GM19397 (cell line): ENCODE measurements around the gene ZNF438.
"Not testable (repeated sequence)": the region's sequence is repeated elsewhere in the genome, so short reads cannot be mapped to it uniquely, and the experiment has no call there.

Experiments
- ATAC-seq: cut with Tn5 transposase; IDR thresholded peaks from one replicate; pipeline ENCODE4 v1.9.1; 2021; ENCODE audit warnings: mild to moderate bottlenecking, moderate library complexity; ENCODE audit not compliant: unreplicated experiment

Gene ZNF438

DNA sequence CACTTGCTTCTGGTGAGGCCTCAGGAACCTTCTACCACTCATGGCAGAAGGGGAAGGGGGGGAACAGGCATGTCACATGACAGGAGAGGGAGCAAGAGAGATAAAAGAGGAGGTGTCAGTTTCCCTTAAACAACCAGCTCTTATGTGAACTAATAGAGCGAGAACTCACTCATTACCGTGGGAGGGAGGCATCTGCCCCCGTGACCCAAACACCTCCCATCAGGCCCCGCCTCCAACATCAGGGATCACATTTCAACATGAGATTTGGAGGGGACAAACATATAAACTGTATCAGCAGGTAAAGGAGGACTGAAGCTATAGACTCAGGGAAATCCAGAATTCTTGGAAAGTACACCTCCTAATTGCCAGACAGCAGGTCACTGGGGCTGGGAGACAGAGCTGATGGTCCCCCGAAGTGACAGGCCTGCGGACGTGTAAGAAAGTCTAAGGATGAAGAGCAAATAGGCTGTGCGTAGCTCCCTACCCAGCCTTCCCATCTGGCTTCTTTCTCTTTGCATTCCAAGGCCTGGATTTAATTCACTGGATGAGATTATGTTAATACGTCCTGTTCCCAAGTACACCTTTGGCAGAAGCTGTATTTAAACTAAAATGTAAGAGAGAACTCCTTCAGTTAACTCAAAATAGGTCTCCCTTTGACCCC, 215.4 kb downstream of the ZNF438 start:
- no peak for ATAC-seq

DNA sequence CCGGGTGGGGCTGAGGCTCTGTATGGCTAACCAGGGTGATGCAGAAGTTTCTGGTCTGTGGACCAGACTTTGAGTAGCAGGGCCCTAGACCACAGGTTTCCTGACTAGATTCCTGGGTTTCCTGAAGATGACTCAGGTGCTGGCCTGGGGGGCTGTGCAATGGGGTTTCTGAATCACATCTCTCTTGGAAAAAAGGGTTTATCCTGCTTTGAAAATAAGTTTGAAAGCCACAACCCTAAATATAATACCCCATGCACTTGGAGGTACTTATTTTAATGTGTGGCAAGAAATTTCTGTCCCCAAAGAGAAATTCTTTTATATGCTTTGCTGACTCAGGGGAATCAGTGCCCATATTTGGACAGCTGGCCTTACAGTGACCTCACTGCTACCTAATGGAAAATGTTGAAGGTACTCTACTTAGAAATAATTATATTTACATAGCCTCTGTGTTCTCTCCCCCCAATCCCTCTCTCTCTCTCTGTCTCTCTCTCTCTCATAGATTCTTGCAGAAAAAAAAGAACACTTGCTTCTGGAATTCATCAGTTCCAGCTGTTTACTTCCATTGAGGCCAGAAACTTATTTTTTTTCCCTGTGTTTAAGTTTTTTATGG, 217.7 kb downstream of the ZNF438 start:
- no peak for ATAC-seq

DNA sequence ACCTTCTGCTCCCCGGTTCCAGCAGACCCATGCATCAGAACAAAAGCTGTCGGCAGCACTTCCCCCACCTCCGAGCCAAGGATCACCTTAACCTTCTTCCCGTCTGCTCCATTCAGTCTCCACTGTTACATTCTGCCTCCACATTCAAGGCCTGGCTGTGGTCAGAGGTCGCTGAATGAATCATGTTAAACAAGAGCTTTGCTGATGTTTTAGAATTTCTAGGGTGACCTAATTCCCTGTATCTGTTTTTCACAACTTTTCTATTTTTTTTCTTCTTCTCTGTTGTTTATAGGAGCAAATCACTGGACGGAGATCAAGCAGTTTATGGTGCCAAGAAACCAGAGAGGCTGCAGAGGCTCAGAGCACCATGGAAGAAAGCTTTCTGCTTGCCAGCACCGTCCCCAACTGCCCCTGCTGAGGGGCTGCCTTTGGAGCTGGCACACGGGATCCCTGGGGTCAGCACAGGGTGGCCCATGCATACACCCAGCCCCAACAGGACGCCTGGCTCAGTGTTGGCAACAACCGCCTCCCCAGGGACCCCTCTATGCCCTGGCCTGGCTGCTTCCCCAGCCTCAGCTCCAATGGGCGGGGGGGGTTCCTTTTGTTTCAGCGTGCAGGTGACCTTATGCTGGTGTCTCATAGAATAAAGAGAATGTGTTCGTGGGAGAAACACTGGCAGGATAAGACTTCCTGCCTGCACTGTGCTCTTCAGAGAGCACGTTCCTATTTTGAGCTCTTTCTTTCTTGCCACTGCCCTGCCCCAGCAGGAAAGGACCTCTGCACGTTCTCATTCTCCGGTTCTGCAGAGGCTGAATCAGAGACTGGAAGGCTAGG, 219.4 kb downstream of the ZNF438 start:
- no peak for ATAC-seq

DNA sequence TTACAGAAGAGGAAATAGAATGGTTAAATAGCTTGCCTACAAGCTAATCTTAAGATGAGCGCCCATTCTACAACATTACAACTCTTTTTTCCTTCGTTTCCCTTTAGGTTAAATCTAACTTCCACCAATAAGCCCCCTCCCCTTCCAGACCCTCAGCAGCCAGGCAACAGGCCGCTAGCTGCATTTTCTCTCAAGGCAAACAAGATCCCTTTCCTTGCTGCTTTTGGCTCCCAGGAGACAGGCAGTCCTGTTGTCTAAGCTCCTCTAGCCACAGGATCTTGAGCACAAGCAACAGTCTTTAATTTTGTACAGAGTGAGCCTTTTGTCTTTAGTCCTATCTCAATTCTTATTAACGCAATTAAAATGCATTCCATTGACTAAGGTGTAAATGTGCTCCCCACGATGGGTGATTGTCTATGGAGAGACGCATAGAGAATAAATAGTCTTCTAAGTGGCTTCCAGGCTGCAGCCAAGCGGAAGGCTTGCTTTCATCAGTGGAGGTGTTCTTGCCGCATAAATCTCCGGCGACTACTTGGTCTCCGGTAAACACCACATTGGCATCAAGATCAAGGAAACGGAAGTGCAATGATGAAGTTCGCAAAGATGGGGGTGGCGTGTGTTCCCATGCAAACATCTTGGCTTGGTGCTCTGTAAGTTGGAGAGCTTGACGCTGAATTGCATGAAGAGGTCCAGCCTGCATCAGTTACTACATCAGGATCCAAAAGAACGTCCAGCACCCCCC, 220.2 kb downstream of the ZNF438 start:
- no peak for ATAC-seq

DNA sequence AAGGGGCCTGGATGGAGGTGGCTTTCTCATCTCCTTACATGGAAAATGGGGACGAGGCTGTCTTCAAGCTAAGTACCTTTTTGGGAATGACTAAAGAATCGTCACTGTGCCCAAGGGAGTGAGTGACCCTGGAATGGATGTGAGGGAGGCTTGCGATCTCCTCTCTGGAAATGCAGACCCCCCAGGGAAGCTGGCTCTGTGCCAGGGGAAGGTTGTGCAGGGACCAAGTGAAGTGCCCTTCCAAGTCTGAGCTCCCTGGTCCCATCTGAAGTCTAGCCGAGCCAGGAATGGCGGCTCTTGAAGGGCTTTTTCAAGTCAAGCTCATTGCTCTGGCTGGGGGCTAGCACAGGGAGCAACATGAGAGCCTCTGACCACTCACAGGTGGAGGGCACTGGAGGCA, 221.2 kb downstream of the ZNF438 start:
- ATAC-seq, result no peak

DNA sequence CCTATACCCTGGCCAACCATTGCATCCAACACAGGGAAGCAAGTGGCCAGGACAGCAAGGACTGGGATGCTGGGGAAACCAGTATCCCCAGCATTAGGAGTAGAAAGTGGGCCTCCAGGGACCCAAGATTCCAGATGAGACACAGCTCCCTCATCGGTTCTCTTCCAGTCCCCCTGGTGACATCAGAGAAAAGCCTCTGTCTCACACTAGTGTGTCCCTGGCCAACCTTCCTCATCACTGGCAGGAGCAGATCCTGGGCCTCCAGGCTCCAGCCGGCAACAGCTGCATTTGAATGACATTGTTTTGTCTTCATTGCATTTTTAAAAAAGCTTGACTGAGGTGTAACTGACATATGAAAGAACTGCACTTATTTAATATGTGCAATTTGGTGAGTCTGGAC, 224.8 kb downstream of the ZNF438 start:
- no peak for ATAC-seq

DNA sequence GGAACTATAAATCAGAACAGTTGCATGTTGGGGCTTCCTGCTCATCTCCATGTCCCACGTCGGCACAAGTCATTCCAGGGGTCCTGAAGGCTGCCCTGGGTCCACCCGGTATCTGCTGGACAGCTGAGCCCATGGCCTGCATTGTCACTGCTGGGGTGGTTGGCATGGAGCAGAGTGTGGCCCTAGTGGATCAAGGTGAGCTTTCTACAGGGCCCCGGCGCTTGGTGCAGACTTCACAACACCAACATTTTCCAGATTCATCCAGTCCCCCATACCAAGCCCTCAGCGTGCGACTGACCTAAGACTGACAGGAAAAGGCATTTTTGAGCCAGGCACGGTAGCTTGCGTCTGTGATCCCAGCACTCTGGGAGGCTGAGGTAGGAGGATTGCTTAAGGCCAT, 226.6 kb downstream of the ZNF438 start:
- no peak for ATAC-seq

DNA sequence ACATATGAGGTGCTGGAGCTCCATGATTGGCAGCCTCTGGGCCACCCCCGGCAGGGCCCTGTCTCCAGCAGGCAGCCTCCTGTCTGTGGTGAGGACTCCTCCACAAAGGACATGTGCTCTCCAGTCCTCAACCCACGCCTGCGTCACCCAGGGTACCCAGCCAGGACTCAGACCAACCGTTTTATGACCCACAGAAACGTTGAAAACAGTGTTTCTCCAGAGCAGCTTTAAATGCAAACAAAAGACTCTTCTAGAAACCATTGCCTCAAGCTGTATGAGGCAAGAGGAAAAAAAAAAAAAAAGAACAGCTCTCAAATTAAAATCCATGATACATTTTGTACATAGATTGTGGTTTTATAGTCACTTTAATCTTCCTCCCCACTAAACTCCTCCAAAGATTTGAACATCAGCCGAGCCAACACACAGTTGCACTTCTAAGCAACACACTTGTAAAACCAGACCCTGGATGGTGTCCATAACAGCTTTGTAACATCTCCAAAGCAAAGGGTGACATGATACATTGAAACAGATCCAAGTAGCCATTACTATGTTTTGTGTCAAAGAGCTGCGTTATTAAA, 227.1 kb downstream of the ZNF438 start:
- ATAC-seq, result no peak

DNA sequence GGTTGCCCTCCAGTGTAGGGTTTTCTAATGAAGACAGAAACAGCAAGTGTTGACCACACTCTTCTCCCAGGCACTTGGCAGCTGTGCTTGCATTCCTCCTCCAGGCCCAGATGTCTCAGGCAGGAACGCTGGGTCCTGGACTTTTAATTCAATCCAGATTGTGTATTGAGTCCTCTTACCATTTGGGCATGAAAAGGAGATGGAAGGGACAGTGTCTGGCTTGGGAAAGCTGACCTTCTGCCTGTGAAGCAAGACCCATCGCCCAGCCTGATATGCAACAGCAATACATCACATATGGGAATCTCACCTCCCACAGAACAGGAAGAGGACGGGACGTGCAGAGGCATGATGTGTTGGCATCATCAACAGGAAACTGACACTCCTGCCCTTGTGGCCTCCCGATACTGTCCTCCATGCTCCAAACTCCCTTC, 227.8 kb downstream of the ZNF438 start:
- ATAC-seq, result no peak

DNA sequence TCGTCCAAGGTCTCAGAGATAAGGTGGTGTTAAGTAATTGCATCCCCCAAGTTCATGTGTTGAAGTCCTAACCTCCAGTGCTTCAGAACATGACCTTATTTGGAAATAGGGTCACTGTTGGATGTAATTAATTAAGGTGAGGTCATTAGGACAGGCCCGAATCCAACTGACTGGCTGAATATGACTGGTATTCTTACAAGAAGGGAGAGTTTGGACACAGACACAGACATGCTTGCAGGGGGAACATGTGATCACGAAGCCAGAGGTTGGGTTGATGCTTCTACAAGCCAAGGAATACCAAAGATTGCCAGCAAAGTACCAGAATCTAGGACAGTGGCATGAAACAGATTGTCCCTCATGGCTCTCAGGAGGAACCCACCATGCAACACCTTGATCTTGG, 228.6 kb downstream of the ZNF438 start:
- ATAC-seq, result no peak

DNA sequence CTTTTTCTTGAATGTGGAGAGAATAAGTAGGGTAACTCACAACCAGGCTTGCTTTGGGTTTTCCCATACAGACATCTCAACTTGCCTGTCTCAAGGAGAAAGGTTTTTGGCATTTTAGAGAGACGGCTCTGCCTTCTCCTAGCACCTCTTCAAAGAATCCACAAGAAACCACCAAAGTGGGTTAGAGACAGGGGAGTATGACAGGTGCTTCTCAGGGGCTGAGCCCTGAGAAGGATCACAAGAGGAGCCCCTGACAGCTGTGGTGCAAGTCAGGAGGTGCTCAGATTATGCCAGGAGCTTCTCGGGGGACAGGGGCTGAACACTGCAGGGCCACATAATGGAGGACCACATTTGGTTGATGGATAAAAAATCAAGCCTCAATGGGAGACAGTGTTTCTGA, 231.3 kb downstream of the ZNF438 start:
- ATAC-seq, result no peak

DNA sequence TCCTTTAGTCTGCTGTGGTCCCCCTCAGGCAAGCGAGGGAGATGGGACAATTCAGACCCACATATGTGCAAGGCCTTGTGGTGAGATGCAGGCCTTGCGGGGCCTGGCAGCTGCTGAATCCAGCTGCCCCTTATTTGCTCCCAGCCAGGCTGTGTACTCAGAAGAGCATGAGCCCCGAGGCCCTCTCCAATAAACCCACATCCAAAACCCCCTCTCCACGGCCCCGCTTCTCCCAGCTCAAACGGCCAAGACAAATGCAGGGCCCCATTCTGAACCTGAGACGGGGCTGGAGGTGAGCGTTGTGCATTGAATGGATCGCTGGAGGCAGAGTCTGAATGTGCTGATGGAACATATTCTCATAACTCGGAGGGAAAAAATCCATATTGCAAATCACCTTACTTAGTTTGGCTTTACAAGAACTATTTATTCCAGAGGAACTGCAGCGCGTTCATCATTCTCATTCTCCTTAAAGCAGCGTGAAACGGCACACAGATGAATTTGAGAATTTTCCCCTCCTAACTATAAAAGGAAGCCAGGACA, 232.9 kb downstream of the ZNF438 start:
- ATAC-seq, result no peak

DNA sequence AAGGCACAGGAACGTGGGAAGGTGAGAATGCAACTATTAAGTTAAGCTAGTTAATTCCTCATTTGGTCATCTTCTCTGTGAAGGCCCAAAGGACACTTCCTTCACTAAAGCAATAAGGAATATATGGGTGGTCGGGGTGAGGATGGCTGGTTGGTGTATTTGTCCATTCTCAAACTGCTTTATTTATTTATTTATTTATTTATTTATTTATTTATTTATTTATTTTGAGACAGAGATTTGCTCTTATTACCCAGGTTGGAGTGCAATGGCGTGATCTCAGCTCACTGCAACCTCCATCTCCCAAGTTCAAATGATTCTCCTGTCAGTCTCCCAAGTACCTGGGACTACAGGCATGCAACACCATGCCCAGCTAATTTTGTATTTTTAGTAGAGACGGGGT, 236.6 kb downstream of the ZNF438 start:
- ATAC-seq, result not testable (repeated sequence)
